Cerebellar cortex (tissue), 1 donor: ENCODE results near the gene GUCY2C.
A peak's percentile ranks its signal among the peaks of the same experiment; 100 is the strongest.
"Not testable (repeated sequence)": the region's sequence is repeated elsewhere in the genome, so short reads cannot be mapped to it uniquely, and the experiment has no call there.

Experiments
- DNase-seq: peaks from one replicate; pipeline ENCODE4 v3.0.0-alpha.2; 2015; ENCODE audit warnings: low spot score

GUCY2C gene

DNA sequence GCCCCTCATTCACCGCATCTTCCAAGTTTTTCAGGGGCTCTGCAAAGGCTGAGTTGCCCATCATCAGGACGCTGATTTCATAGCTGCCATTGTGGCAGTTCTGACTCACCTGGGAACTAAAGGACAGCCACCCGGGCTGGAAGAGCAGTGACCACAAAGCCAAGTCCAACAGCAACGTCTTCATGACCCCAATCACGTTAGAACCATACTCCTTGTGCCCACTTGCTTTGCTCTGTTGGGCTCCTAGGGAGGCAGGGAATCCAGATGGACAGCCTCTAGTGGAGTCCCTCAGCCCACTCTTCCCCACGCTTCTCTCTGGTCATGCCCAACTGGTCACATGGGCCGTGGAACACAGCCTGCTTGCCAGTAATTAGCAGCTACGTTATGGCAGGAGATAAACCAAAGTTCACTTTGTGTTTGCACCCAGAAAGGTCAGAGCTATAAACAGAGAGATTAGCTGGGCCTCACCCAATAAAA, at the start of gene GUCY2C:
Gene GUCY2C, minus strand, starts transcription at position 335 of the 477 bp plus-strand sequence. Its CDS starts 151 bp downstream, at position 184.
- no peak for DNase-seq

DNA sequence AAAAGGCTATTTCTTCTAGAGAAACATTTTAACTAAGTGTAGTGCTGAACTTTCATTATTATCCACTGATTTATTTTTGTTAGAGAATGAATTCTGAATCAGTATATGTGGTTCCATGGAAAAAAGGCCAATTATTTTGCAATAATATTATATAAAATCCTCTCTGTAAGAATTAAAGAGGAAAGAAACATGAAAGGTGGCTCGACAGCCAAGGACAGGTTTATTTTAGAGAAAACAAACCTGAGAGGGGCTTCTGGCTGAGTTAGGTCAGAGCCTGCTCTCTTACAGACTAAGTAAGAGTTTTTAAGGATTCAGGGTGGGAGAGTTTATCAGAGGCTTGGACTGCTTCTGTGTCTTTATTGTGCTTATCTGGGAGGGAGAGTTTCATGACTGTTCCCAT, 46.7 kb upstream of the GUCY2C start:
- no peak for DNase-seq

DNA sequence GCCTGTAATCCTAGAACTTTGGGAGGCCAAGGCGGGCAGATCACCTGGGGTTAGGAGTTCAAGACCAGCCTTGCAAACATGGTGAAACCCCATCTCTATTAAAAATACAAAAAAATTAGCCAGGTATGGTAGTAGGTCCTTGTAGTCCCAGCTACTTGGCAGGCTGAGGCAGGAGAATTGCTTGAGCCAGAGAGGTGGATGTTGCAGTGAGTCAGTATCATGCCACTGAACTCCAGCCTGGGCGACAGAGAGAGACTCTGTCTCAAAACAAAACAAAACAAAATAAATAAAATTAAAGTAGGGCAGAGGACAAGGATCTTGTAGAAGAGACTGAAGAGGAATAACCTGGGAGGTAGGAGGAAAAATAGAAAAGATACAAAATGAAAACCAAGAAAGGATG, 45.5 kb upstream of the GUCY2C start:
- DNase-seq: no peak

DNA sequence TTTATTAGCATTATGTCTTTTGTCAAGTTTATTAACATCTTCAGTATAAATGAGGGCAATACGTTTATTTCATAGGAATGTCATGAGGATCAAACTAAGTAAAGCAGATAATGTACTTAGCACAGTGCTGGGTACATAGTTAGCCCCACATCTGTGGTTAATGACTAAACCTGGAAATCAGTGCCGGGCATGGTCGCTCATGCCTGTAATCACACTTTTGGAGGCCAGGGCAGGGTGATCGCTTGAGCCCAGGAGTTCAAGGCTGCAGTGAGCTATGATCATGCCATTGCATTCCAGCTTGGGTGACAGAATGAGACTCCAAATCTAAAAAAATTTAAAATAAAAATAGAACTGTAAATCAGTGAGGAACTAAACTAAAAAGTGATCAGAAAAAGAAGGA, 44.8 kb upstream of the GUCY2C start:
- no peak for DNase-seq

DNA sequence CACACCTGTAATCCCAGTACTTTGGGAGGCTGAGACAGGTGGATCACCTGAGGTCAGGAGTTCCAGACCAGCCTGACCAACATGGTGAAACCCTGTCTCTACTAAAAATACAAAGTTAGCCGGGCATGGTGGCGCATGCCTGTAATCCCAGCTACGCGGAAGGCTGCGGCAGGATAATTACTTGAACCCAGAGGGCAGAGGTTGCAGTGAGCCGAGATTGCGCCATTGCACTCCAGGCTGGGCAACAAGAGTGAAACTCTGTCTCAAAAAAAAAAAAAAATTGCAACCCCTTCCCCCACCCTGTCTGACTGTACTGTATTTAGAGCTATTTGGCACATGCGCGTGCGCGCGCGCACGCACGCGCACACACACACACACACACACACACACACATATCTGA, 40.0 kb upstream of the GUCY2C start:
- DNase-seq: not testable (repeated sequence)

DNA sequence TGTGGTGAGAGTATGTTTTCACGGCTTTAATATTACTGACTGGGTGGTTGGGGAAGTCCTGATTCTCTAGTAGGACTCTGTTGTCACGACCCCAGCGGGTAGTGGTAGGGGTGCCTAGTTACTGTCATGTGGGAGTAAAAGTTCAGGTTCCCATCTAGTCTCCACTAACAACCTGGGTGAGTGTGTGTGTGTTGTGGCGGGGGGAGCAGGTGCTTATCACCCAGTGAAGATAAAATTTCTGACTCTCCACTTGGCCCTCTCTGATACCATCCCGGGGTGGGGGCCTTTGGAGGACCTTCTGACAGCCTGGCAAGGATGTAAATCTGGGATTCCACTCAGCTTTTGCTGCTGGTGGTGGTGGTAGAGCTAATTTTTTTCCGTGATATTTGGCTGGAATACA, 35.4 kb upstream of the GUCY2C start:
- no peak for DNase-seq

DNA sequence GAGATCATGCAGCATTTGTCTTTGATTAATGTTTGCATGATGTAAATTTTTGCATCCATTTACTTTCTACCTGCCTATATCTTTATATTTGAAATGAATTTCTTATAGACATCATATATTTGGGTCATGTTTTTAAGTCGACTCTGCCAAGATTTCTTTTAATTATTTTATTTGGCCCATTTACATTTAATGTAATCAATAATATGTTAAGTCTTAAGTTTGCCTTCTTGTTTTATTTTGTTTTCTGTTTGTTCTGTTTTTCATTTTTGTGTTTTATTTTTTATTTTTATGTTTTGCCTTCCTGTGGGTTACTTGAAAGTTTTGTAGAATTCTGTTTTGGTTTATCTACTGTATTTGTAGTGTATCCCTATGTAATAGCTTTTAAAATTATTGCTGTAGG, 33.2 kb upstream of the GUCY2C start:
- no peak for DNase-seq

DNA sequence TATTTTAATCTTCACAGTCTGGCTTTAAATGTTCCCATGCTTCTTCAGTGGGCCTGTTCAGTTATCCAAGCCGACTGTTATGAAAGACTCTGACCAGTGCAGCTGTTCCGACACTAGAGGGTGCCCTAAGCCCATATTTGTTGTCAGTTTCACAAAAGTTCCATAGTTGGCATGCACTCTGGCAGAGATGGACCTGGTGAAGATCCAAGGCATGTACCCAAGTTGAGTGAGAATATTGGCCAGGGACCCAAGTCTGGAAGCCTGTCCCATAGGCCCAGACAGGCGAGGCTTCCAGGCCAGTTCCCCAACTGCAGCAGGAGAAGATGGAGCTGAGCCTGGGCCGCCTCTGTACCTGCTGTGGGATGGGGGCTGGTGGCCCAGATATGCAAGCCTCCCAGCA, 27.4 kb upstream of the GUCY2C start:
- peak; percentile 43 for DNase-seq

DNA sequence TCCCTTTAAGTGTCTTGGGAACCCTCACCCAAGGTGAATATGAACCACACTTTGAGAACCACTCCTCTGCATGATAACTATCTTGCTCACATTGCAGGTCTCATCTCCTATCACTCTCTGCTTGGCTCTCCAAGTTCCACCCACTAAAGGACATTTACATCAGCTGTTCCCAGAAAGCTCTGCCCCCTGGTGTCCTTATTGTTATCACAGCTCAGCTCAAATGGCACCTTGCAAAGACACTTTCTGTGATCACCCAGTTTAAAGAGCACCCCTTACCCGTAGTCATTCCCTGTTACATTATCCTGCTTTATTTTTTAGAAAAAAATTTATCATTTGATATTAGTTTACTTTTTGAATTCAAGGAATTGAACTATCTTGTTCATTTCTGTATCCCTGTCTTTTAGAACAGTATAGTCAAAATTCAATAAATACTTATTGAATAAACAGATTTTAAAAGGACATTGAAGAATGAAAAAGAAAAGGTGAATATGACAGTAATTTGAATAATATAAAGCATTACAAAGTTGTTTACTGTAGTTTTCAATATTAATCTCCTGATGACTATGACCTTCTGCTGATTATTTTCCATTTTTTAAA, 20.5 kb upstream of the GUCY2C start:
- DNase-seq: peak; percentile 42

DNA sequence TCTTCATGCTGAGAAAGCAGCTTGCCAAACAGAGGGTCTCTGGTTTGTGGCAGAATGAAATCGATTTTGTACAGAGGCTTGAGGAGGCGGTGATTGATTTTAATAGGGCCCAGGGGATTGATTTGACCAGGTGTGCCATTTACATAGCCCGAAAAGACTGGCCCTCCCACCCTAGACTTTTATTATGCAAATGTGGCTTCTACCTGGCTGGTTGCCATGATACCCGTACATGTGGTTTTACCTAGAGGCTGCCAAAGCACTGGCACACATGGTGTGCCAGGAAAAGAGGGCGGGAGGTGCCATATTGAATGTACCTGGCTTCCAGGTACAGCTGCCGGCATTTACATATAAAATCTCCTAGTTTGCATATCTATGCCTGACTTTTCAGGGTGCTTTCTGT, 18.0 kb upstream of the GUCY2C start:
- no peak for DNase-seq

DNA sequence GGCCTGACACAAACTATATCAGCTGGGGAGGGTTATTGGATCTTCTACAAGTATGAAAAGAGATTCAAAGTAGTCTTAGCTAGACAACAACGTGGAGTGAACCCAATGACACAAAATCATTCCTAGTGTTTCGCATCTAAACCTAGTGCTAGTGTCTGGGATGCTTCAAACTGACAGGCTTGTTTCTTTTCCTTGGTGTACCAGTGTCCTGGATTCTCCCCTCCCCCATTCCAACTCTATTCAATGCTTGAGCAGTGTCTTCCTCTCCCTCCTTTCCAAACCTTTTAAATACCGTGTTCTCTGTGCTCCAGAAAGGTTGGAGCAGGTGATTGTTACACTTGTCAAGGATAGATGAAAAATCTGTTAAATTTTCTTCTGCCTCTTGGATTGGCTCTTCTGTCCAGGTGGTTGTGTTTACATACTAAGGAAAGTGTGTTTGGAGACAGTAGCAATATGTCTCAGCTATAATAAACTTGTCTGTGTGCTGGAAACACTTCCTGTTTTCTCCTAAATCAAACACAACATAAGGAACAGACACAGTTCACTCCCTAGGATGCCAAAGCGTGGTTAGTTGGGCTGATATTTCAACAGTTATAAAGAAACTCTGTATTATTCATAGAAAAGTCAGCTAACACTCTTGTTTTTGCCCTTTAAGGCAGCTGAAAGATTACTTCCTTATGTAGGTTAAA, 14.4 kb upstream of the GUCY2C start:
- no peak for DNase-seq

DNA sequence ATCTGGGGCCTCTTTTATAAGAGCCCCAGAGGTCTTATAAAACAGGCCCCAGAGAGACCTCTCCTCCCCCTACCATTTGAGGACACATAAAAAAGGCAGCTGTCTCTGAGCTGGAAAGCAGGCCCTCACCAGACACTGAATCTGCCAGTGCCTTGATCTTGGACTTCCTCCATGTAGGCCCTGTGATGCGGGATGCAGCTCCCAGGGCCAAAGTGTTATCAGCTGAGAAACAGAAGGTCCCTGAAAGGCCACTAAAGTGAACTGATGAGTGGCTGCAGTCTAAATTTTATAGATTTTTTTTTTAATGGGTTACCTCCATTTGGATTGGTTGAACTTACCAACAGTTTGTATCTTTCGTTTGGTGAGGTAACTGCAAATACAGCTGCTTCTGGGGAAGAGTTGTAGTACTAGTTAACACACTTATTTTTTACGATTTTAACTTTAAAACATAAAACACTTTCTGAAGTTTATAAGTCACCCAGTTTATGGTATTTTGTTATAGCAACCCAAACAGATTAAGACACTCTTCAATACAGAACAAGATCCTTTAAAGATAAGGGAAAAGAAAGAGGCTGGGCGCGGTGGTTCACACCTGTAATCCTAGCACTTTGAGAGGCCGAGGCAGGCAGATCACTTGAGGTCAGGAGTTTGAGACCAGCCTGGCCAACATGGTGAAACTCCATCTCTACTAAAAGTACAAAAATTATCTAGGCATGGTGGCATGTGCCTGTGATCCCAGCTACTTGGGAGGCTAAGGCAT, 5.6 kb upstream of the GUCY2C start:
- DNase-seq: no peak

DNA sequence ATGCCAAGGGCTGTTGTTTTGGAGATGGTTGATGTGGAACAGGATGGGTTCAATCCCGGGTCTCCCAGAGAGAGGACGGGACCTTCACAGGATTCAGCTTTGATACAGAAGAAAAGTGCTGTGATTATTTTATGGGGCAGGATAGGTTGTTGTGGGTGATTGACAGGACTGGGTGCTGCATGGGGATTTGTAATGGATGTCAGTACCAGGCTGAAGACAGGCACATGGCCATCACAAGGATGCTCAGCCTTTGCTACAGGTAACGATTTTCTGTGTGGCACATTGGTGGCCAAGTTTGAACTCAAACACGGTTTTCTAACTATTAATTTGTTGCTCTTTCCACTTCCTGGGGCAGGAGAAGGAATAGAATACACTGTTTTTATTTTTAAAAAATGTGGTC, 4.5 kb upstream of the GUCY2C start:
- DNase-seq: no peak

DNA sequence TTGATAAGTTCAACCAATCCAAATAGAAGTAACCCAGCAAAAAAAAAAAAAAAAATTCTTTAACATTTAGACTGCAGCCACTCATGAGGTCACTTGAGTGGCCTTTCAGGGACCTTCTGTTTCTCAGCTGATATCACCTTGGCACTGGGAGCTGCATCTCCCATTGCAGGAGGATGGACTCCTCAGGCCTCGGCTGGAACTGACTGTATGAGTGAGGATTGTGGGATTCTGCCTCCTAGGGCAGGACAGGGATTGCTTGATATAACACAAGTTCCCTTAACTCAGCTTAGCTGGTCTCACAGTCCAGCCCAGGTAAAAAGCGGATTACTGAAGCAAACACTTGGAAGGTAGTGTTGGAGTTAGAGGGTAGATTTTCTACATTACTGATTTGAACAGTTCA, 3.5 kb upstream of the GUCY2C start:
- no peak for DNase-seq

DNA sequence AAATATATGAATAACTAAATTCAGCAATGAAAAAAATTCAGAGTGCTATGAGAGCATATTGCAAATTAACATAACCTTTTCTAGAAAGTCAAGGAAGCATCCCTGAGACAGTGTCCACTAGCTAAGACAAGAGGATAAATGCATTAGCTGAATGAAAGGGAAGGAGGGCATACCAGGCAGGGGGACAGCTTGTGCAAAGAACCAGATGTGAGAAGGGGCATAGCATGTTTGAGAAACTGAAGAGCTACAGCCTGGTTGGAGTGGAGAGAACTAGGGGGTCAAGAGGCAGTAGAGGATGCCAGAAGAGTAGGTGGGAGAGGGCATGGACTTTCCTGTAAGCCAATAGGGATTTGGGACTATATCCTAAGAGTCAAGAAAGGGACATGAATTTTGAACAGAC, 2.2 kb upstream of the GUCY2C start:
- no peak for DNase-seq

DNA sequence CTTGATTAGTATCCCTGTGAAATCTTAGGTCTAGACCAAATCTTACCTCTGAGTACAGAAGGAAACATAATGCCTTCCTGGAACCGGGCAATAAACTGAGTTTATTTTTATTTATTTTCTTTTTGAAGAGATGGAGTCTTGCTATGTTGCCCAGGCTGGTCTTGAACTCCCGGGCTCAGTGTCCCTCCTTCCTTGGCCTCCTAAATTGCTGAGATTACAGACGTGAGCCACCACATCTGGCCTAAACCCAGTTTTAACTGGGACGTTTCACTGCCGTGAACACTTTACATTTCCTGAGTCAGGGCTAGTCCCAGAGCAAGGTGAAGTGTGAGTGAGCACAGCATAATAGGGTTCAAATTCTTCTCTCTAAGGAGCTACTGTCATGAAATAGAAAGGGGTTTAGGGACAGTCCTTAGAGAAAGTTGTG, 671 bp downstream of the GUCY2C start:
- no peak for DNase-seq

DNA sequence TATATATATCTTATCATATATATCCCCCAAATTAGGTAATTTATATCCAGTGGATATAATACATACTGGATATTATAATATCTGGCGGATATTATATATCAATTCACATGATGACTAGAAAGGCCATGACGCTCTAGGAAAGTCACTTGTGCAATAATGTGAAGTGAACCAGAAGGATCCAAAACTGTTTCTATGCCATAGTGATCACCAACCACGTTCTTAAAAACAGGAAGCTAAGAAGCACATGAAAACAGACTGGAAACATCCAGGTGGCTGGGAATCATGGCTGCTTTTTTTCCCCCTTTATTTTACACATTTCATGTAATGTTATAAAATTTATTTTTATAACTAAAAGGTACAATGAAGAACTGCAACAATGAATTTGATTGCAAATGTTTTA, 1.4 kb downstream of the GUCY2C start:
- no peak for DNase-seq

DNA sequence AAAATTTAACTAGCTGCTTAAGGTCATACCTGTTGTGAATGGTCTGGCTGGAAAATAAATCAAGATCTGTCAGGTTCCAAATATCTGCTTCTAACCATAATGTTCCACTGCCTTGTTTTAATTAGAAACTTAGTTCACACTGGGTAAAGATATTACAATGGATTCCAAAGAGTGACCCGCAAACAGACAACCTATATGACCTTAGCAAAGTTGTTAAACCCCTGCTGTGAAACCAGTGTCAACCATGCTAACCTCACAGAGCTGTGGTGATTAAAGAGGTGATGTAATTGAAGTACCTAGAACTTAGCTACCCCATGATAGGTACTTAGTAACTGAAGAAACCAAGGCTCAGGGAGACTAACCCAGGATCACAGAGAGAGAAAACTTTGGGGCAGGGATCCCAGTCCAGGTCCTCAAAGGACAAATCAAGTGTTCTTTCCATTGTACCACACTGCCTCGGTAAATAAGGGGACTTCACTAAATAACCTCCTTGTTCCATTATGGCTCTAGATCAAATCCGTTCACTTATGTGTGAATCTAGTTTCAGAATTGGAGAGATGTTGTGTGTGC, 2.2 kb downstream of the GUCY2C start:
- DNase-seq: no peak

DNA sequence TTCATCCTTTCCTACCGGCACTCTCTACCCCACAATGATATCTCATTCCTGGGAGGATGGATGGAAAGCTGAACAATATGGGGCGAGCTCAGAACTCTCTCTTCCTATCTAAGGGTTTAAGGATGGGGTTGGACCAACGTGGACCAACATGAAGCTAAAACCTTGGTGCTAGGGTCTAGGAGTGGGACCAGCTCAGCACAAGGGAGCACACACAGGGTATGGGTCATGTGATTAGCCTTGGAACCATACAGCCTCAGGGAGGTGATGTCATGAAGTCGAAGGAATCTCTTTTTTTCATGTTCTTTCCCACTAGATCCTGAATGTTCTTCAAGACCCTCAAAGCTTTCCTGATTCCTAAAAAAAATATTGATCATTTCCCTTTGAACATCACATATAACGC, 3.3 kb downstream of the GUCY2C start:
- DNase-seq: no peak

DNA sequence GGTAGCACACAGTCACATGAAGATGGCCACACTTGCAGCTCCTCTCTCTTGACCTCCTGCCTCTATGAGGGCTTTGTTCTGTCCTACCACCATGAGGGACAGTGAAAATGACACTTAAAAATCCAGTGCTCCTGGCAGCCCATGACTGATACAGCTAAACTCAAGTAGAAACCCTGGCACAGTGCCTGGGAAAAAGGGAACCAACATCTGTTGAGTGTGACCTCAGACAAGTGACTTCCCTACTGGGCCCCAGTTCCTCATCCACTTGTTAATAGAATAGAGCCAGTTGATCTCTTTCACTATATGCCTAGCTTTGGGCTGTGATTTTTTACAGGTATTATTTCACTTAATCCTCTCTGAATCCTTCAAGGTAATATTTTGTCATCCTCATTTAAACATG, 4.8 kb downstream of the GUCY2C start:
- peak; percentile 3 for DNase-seq

DNA sequence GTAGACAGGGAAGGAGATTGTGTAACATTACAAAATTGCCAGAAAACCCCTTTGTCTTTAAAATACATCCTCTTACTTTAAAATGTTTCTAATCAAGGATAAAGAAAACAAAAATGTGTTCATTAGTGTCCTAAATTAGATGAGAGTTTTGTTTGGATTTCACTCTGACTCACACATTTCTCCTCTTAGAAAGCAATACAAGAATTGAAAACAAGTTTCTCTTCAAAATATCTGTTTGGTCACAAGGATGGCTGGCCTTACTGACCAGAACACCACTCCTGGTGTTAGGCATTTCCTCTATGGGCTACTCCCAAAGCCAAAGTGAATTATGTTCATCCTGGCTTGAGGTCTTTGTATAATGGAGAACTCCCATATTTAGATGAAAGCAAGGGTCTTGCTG, 6.4 kb downstream of the GUCY2C start:
- DNase-seq: no peak

DNA sequence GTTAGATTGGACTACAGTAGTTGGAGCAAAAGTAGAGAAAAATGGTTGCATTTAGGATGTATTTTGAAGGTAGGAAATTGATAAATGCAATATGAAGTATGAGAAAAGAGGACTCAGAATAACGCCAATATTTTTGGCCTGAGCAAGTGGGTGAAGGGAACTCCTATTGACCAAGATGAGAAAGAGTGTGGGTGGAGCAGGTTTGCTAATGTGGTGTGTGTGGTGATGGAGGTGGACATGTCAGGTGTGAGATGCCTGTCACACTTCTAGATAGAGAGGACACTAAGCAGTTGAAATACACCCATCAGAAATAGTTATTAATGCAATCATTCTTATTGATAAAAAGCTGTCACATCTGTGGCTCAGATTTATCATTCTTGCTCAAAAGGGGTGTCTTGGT, 7.3 kb downstream of the GUCY2C start:
- DNase-seq: no peak

DNA sequence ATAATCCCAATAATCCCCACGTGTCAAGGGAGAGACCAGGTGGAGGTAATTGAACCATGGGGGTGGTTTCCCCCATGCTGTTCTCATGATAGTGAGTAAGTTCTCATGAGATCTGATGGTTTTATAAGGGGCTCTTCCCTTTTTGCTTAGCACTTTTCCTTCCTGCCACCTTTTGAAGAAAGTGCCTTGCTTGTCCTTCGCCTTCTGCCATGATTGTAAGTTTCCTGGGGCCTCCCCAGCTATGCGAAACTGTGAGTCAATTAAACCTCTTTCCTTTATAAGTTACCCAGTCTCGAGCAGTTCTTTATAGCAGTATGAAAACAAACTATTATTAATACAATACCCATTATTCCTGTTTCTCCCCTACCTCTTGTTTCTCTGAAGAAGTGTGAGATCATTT, 14.2 kb downstream of the GUCY2C start:
- not testable (repeated sequence) for DNase-seq
